ENCODE measurements around the gene FAM20A. TPM values are rescaled to one million over a fixed set of nuclear protein-coding genes. Genes with fewer than 3 reads are reported as not detected.

Gene FAM20A
- total and polyA plus RNA-seq, 8 donors: 11.4 to 81.3 (median 17.0) TPM; not detected in 1

GRCh38 chr17:68592682-68593641 lies 8.2 kb downstream of the FAM20A start:
- TF ChIP-seq EP300 (IDR thresholded peaks at IDR 0.05): no peak
- no peak for TF ChIP-seq CTCF (IDR thresholded peaks at IDR 0.05)
- no peak for TF ChIP-seq POLR2AphosphoS5 (IDR thresholded peaks at IDR 0.05)
- TF ChIP-seq POLR2A (IDR thresholded peaks at IDR 0.05): no peak
- H3K4me3 ChIP-seq: no peak overlapping the region
- intact Hi-C loops (cut with DNase I; ENCODE audit: low total_unique reads): no loop called here
- no peaks in the 10 kb centered on the region for H3K36me3 ChIP-seq
- H3K27ac ChIP-seq: peak overlapping the region in 1 of 5 donors; percentile 16
- WGBS, 5 donors: 67 to 87% (median 77%) methylated on average over 3 of the region's 3 CpGs
- peaks cover 0 to 30% (median 12%) of the 10 kb centered on the region in 4 donors for H3K4me1 ChIP-seq
- DNase-seq: peak in 1 of 2 donors; percentile 41
- no peaks in the 10 kb centered on the region for H3K27me3 ChIP-seq
- H3K9me3 ChIP-seq: peaks cover 0 to 8% (median 2%) of the 10 kb centered on the region in 4 donors

- 81 to 96% (median 89%) methylated on average over 2 of the region's 2 CpGs for WGBS, 5 donors
- intact Hi-C loops (cut with DNase I; ENCODE audit: low total_unique reads): no loop called here
- no peak for DNase-seq
- Histone ChIP-seq H3K4me1 (peaks cover 0 to 23% (median 10%) of the 10 kb centered on the region in 4 donors), H3K4me3 (no peak overlapping the region), H3K36me3 (no peaks in the 10 kb centered on the region), H3K27ac (no peak overlapping the region), H3K27me3 (no peaks in the 10 kb centered on the region), H3K9me3 (peaks cover 0 to 8% (median 2%) of the 10 kb centered on the region in 4 donors)
- TF ChIP-seq EP300 (IDR thresholded peaks at IDR 0.05) (no peak), POLR2AphosphoS5 (IDR thresholded peaks at IDR 0.05) (no peak), CTCF (IDR thresholded peaks at IDR 0.05) (no peak), POLR2A (IDR thresholded peaks at IDR 0.05) (no peak)
Measured at GRCh38 chr17:68592009-68592408, 9.2 kb downstream of the FAM20A start.

- Histone ChIP-seq H3K4me1 (peaks cover 0 to 18% (median 10%) of the 10 kb centered on the region in 4 donors), H3K36me3 (no peaks in the 10 kb centered on the region), H3K27ac (no peak overlapping the region), H3K27me3 (no peaks in the 10 kb centered on the region), H3K4me3 (no peak overlapping the region), H3K9me3 (peaks cover 0 to 8% (median 2%) of the 10 kb centered on the region in 4 donors)
- DNase-seq: peak in 1 of 2 donors; percentile 69
- no peak for TF ChIP-seq EP300 (IDR thresholded peaks at IDR 0.05)
- TF ChIP-seq POLR2AphosphoS5 (IDR thresholded peaks at IDR 0.05): no peak
- no peak for TF ChIP-seq POLR2A (IDR thresholded peaks at IDR 0.05)
- TF ChIP-seq CTCF (IDR thresholded peaks at IDR 0.05): no peak
- intact Hi-C loops (cut with DNase I; ENCODE audit: low total_unique reads): no loop called here
- 81 to 87% (median 84%) methylated on average over 12 of the region's 12 CpGs for WGBS, 5 donors
Measured at GRCh38 chr17:68591583-68591982, 9.6 kb downstream of the FAM20A start.

- 91 to 98% (median 94%) methylated on average over 3 of the region's 3 CpGs for WGBS, 5 donors
- intact Hi-C loops (cut with DNase I; ENCODE audit: low total_unique reads): no loop called here
Measured at GRCh38 chr17:68589086-68589485, 12.1 kb downstream of the FAM20A start.

More at GRCh38 chr17:68589086-68589485, 12.1 kb downstream of the FAM20A start:
- H3K36me3 ChIP-seq: no peaks in the 10 kb centered on the region
- peaks cover 0 to 8% (median 2%) of the 10 kb centered on the region in 4 donors for H3K9me3 ChIP-seq
- peaks cover 0 to 10% (median 0%) of the 10 kb centered on the region in 4 donors for H3K4me1 ChIP-seq
- no peak for DNase-seq
- TF ChIP-seq CTCF (IDR thresholded peaks at IDR 0.05) (no peak), POLR2AphosphoS5 (IDR thresholded peaks at IDR 0.05) (no peak), EP300 (IDR thresholded peaks at IDR 0.05) (no peak), POLR2A (IDR thresholded peaks at IDR 0.05) (no peak)
- H3K27ac ChIP-seq: no peak overlapping the region
- no peaks in the 10 kb centered on the region for H3K27me3 ChIP-seq
- no peak overlapping the region for H3K4me3 ChIP-seq
